Fibroblast of lung (primary cell): ENCODE results near the gene VTI1A. TPM values are rescaled to one million over a fixed set of nuclear protein-coding genes. Genes with fewer than 3 reads are reported as not detected.

Experiments used
- DNase-seq, 2 donors: peaks; one replicate each; pipeline versions ENCODE4 v3.0.0 to v3.0.0-alpha.2; 2010; ENCODE audit warnings: low read depth in 2 of 2
- H2AFZ ChIP-seq: 2 replicates; pipeline ENCODE4 v1.5.1; 2012; ENCODE audit warnings: low read length, control low read depth, inconsistent platforms
- H3K27ac ChIP-seq: 2 replicates; pipeline ENCODE4 v1.5.1; 2011; ENCODE audit warnings: low read length, control low read depth; ENCODE audit not compliant: insufficient read depth
- H3K27me3 ChIP-seq: 2 replicates; pipeline ENCODE4 v1.5.1; 2011; ENCODE audit warnings: mild to moderate bottlenecking, low read length; ENCODE audit not compliant: control insufficient read depth, insufficient read depth
- H3K36me3 ChIP-seq: 2 replicates; pipeline ENCODE4 v1.5.1; 2011; ENCODE audit warnings: low read length; ENCODE audit not compliant: control insufficient read depth, insufficient read depth
- H3K4me1 ChIP-seq: 2 replicates; pipeline ENCODE4 v1.5.1; 2011; ENCODE audit warnings: low read length; ENCODE audit not compliant: control insufficient read depth, insufficient read depth; ENCODE audit errors: extremely low read depth
- H3K4me2 ChIP-seq: 2 replicates; pipeline ENCODE4 v1.5.1; 2011; ENCODE audit warnings: low read length, control low read depth; ENCODE audit not compliant: insufficient read depth; ENCODE audit errors: extremely low read depth
- H3K4me3 ChIP-seq, 4 experiments: fragments of 200-600 bp in 1 of 4; sonication (generic) in 1 of 4; replicated peaks in 1 of 4; 2 replicates each; pipeline ENCODE4 v1.5.1; 2011 to 2016; ENCODE audit warnings: low read length in 4 of 4, low read depth in 3 of 4, mild to moderate bottlenecking in 3 of 4, control low read depth in 2 of 4, inconsistent platforms in 1 of 4, mixed read lengths in 1 of 4; ENCODE audit not compliant: insufficient read depth in 1 of 4; ENCODE audit errors: control extremely low read depth in 1 of 4
- H3K79me2 ChIP-seq: 2 replicates; pipeline ENCODE4 v1.5.1; 2012; ENCODE audit warnings: mild to moderate bottlenecking, low read length, inconsistent platforms; ENCODE audit not compliant: control insufficient read depth, insufficient read depth
- H3K9ac ChIP-seq: 2 replicates; pipeline ENCODE4 v1.5.1; 2011; ENCODE audit warnings: mild to moderate bottlenecking, low read length, control low read depth; ENCODE audit not compliant: insufficient read depth
- H3K9me3 ChIP-seq: 2 replicates; pipeline ENCODE4 v1.5.1; 2012; ENCODE audit warnings: low read depth, low read length; ENCODE audit not compliant: control insufficient read depth, insufficient read depth
- H4K20me1 ChIP-seq: 2 replicates; pipeline ENCODE4 v1.5.1; 2011; ENCODE audit warnings: low read length; ENCODE audit not compliant: control insufficient read depth, insufficient read depth; ENCODE audit errors: extremely low read depth
- CTCF ChIP-seq, 2 donors: IDR thresholded peaks in 1 of 2; conservative IDR thresholded peaks in 1 of 2; 1 replicate in 1 of 2; 2 replicates in 1 of 2; pipeline ENCODE4 v1.5.1; 2011 to 2012; ENCODE audit warnings: low read length in 2 of 2, control low read depth in 1 of 2, inconsistent platforms in 1 of 2, low read depth in 1 of 2, mild to moderate bottlenecking in 1 of 2
- EZH2 ChIP-seq: IDR thresholded peaks from 2 replicates; pipeline ENCODE4 v1.5.1; 2012; ENCODE audit warnings: low read length, control low read depth, mild to moderate bottlenecking; ENCODE audit errors: missing control alignments
- polyA plus RNA-seq, 2 donors: library from polyadenylated mRNA; depleted of rRNA in 1 of 2; stranded (reverse) in 1 of 2; unstranded in 1 of 2; fragments of >200 nt; gene quantifications; 2 replicates each; pipeline ENCODE4 v1.2.1, GENCODE V29; 2011 to 2012; ENCODE audit warnings: missing spikeins in 1 of 2
- total RNA-seq: library from RNA; depleted of rRNA; stranded (reverse); fragments of >200 nt; gene quantifications from 2 replicates; pipeline ENCODE4 v1.2.1, GENCODE V29; 2014

Gene VTI1A
- total and polyA plus RNA-seq, 2 donors (not counting 1 experiment from before 2014, with no cell fraction given): 19.1 to 30.9 TPM

GRCh38 chr10:112799726-112800510 is 352.9 kb downstream of the VTI1A start:
- TF ChIP-seq CTCF (conservative IDR thresholded peaks at IDR 0.05 in 1 of 2, IDR thresholded peaks at IDR 0.05 in 1 of 2; ENCODE audit: low read depth in 1 of 2, low read length in 2 of 2) (no peak), EZH2 (no peak)
- Histone ChIP-seq H3K79me2 (no peaks in the 10 kb centered on the region), H3K4me3 (no peak overlapping the region)

GRCh38 chr10:112801004-112801403 is 354.0 kb downstream of the VTI1A start:
- no peak for TF ChIP-seq EZH2
- TF ChIP-seq CTCF (conservative IDR thresholded peaks at IDR 0.05 in 1 of 2, IDR thresholded peaks at IDR 0.05 in 1 of 2; ENCODE audit: low read depth in 1 of 2, low read length in 2 of 2): no peak
- Histone ChIP-seq H3K27me3 (no peaks in the 10 kb centered on the region), H3K27ac (no peak overlapping the region), H2AFZ (no peak overlapping the region), H3K4me1 (no peaks in the 10 kb centered on the region), H3K36me3 (no peaks in the 10 kb centered on the region), H3K79me2 (no peaks in the 10 kb centered on the region), H3K9ac (no peak overlapping the region), H4K20me1 (no peaks in the 10 kb centered on the region), H3K4me3 (no peak overlapping the region), H3K9me3 (no peaks in the 10 kb centered on the region), H3K4me2 (no peak overlapping the region)
- DNase-seq: no peak

More at GRCh38 chr10:112799726-112800510, 352.9 kb downstream of the VTI1A start:
- no peaks in the 10 kb centered on the region for H4K20me1 ChIP-seq
- DNase-seq: no peak
- no peak overlapping the region for H3K9ac ChIP-seq
- H3K4me1 ChIP-seq: no peaks in the 10 kb centered on the region
- H2AFZ ChIP-seq: no peak overlapping the region
- H3K27me3 ChIP-seq: no peaks in the 10 kb centered on the region
- no peak overlapping the region for H3K4me2 ChIP-seq
- H3K36me3 ChIP-seq: no peaks in the 10 kb centered on the region
- H3K27ac ChIP-seq: no peak overlapping the region
- no peaks in the 10 kb centered on the region for H3K9me3 ChIP-seq

- H4K20me1 ChIP-seq: no peaks in the 10 kb centered on the region
- H3K4me3 ChIP-seq: no peak overlapping the region
- no peaks in the 10 kb centered on the region for H3K9me3 ChIP-seq
- H3K36me3 ChIP-seq: no peaks in the 10 kb centered on the region
- no peaks in the 10 kb centered on the region for H3K4me1 ChIP-seq
- no peak overlapping the region for H2AFZ ChIP-seq
- TF ChIP-seq EZH2: no peak
- no peak for TF ChIP-seq CTCF (conservative IDR thresholded peaks at IDR 0.05 in 1 of 2, IDR thresholded peaks at IDR 0.05 in 1 of 2; ENCODE audit: low read depth in 1 of 2, low read length in 2 of 2)
- DNase-seq: no peak
- no peaks in the 10 kb centered on the region for H3K79me2 ChIP-seq
- no peaks in the 10 kb centered on the region for H3K27me3 ChIP-seq
- H3K27ac ChIP-seq: no peak overlapping the region
- no peak overlapping the region for H3K4me2 ChIP-seq
- no peak overlapping the region for H3K9ac ChIP-seq
Measured at GRCh38 chr10:112801748-112802147, 354.7 kb downstream of the VTI1A start.
